Karpas-422 (cell line): ENCODE data around the gene PTDSS2. TPM values are rescaled to one million over a fixed set of nuclear protein-coding genes. Genes with fewer than 3 reads are reported as not detected.

ENCODE experiments used
- DNase-seq: peaks from one replicate; pipeline ENCODE4 v3.0.0-alpha.2; 2015
- H2AFZ ChIP-seq: fragments of 200-600 bp; sonication (generic); 2 replicates; pipeline ENCODE4 v1.6.1; 2014; ENCODE audit warnings: antibody characterized with exemption, low read length, mixed read lengths
- H3K27ac ChIP-seq: fragments of 200-600 bp; sonication (generic); 2 replicates; pipeline ENCODE4 v1.5.1; 2014; ENCODE audit warnings: mild to moderate bottlenecking, low read length, moderate library complexity
- H3K27me3 ChIP-seq: fragments of 200-600 bp; sonication (generic); 2 replicates; pipeline ENCODE4 v1.6.1; 2014; ENCODE audit warnings: low read length, mixed read lengths
- H3K36me3 ChIP-seq: fragments of 200-600 bp; sonication (generic); 2 replicates; pipeline ENCODE4 v1.6.1; 2014; ENCODE audit warnings: low read length, mixed read lengths; ENCODE audit not compliant: insufficient read depth
- H3K4me1 ChIP-seq: fragments of 200-600 bp; sonication (generic); 2 replicates; pipeline ENCODE4 v1.6.1; 2014; ENCODE audit warnings: mild to moderate bottlenecking, low read length, mixed read lengths
- H3K4me2 ChIP-seq: fragments of 200-600 bp; sonication (generic); 2 replicates; pipeline ENCODE4 v1.6.1; 2014; ENCODE audit warnings: low read length, low read depth, mild to moderate bottlenecking; ENCODE audit not compliant: poor library complexity, severe bottlenecking
- H3K4me3 ChIP-seq: fragments of 200-600 bp; sonication (generic); 2 replicates; pipeline ENCODE4 v1.5.1; 2014; ENCODE audit warnings: mild to moderate bottlenecking, antibody characterized with exemption, low read length, mixed read lengths
- H3K79me2 ChIP-seq: fragments of 200-600 bp; sonication (generic); 2 replicates; pipeline ENCODE4 v1.6.1; 2014; ENCODE audit warnings: mild to moderate bottlenecking, low read length, mixed read lengths
- H3K9ac ChIP-seq: fragments of 200-600 bp; sonication (generic); 2 replicates; pipeline ENCODE4 v1.6.0; 2014; ENCODE audit warnings: low read length
- H3K9me2 ChIP-seq: fragments of 200-600 bp; sonication (generic), shearing (Covaris generic); replicated peaks from 2 replicates; pipeline ENCODE4 v1.6.0; 2014; ENCODE audit warnings: mild to moderate bottlenecking, low read length, moderate library complexity; ENCODE audit not compliant: insufficient read depth
- H3K9me3 ChIP-seq: fragments of 300-700, 200-600 bp; sonication (generic); 2 replicates; pipeline ENCODE4 v1.6.1; 2014; ENCODE audit warnings: low read length, mixed read lengths
- H4K20me1 ChIP-seq: fragments of 200-600 bp; sonication (generic); 2 replicates; pipeline ENCODE4 v1.6.1; 2014; ENCODE audit warnings: mild to moderate bottlenecking, antibody characterized with exemption, low read length, low read depth; ENCODE audit not compliant: insufficient read depth
- total RNA-seq: library from RNA; depleted of rRNA; stranded (reverse); fragments of >200 nt; shearing (Covaris generic); gene quantifications from 2 replicates; pipeline ENCODE4 v1.2.3, GENCODE V29; 2014; ENCODE audit warnings: low replicate concordance

The PTDSS2 gene
- total RNA-seq, 1 experiment from 2014 or later: 13.5 TPM

DNA sequence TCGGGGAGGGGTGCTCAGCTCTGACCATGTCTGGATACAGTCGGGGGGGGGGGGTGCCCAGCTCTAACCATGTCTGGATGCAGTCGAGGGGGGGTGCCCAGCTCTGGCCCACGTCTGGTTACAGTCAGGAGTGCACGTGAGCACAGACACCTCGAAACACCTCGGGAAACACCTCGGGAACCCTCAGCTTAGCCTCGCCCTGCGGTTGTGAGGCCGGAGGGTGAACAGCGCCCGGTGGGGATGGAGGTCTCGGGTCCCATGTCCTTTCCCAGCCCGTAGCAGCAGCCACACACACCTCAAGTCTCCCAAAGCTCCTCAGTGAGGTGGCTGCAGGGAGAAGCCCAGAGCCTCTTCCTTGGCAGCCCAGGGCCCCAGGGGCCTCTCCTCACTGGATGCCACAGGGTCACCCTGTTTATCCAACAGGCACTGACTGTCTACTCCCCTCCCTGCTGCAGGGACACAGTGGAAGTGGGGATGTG, 37.4 kb upstream of the PTDSS2 start:
- Histone ChIP-seq H3K27ac (no peak overlapping the region), H3K9me3 (no peaks in the 10 kb centered on the region), H2AFZ (no peak overlapping the region), H3K79me2 (no peaks in the 10 kb centered on the region), H3K27me3 (no peaks in the 10 kb centered on the region), H3K4me3 (no peak overlapping the region), H3K36me3 (no peaks in the 10 kb centered on the region), H3K4me2 (no peak overlapping the region), H3K9ac (no peak overlapping the region), H3K4me1 (no peaks in the 10 kb centered on the region), H4K20me1 (0 out of 2 replicates have a peak, but pooled peaks cover 3% of the 10 kb centered on the region), H3K9me2 (no peaks in the 10 kb centered on the region)
- DNase-seq: no peak

GRCh38 chr11:413120-414081, 36.7 kb upstream of the PTDSS2 start:
- DNase-seq: peak; percentile 55
- Histone ChIP-seq H3K4me2 (no peak overlapping the region), H3K4me3 (no peak overlapping the region), H3K9me3 (no peaks in the 10 kb centered on the region), H2AFZ (no peak overlapping the region), H4K20me1 (0 out of 2 replicates have a peak, but pooled peaks cover 3% of the 10 kb centered on the region), H3K27ac (no peak overlapping the region), H3K36me3 (no peaks in the 10 kb centered on the region), H3K9ac (no peak overlapping the region), H3K27me3 (no peaks in the 10 kb centered on the region), H3K4me1 (no peaks in the 10 kb centered on the region), H3K79me2 (no peaks in the 10 kb centered on the region), H3K9me2 (no peaks in the 10 kb centered on the region)

GRCh38 chr11:414318-414857, 35.7 kb upstream of the PTDSS2 start:
- H3K27me3 ChIP-seq: no peaks in the 10 kb centered on the region
- H3K9ac ChIP-seq: no peak overlapping the region
- H3K27ac ChIP-seq: no peak overlapping the region
- no peak for DNase-seq
- H3K9me3 ChIP-seq: no peaks in the 10 kb centered on the region
- no peak overlapping the region for H3K4me2 ChIP-seq
- H3K79me2 ChIP-seq: no peaks in the 10 kb centered on the region
- H3K9me2 ChIP-seq: no peaks in the 10 kb centered on the region
- no peaks in the 10 kb centered on the region for H3K4me1 ChIP-seq
- 0 out of 2 replicates have a peak, but pooled peaks cover 3% of the 10 kb centered on the region for H4K20me1 ChIP-seq
- H3K36me3 ChIP-seq: no peaks in the 10 kb centered on the region
- H2AFZ ChIP-seq: no peak overlapping the region
- no peak overlapping the region for H3K4me3 ChIP-seq

GRCh38 chr11:415640-416041, 34.4 kb upstream of the PTDSS2 start:
- no peak for DNase-seq
- H3K36me3 ChIP-seq: no peaks in the 10 kb centered on the region
- no peak overlapping the region for H3K9ac ChIP-seq
- H3K27ac ChIP-seq: no peak overlapping the region
- H2AFZ ChIP-seq: no peak overlapping the region
- H3K27me3 ChIP-seq: no peaks in the 10 kb centered on the region
- no peaks in the 10 kb centered on the region for H3K9me2 ChIP-seq
- no peaks in the 10 kb centered on the region for H3K9me3 ChIP-seq
- no peaks in the 10 kb centered on the region for H3K79me2 ChIP-seq
- no peak overlapping the region for H3K4me2 ChIP-seq
- H3K4me1 ChIP-seq: no peaks in the 10 kb centered on the region
- H4K20me1 ChIP-seq: 0 out of 2 replicates have a peak, but pooled peaks cover 3% of the 10 kb centered on the region
- H3K4me3 ChIP-seq: no peak overlapping the region

GRCh38 chr11:416051-416756, 33.9 kb upstream of the PTDSS2 start:
- no peaks in the 10 kb centered on the region for H3K9me2 ChIP-seq
- H3K9me3 ChIP-seq: no peaks in the 10 kb centered on the region
- no peak overlapping the region for H2AFZ ChIP-seq
- no peaks in the 10 kb centered on the region for H3K27me3 ChIP-seq
- no peaks in the 10 kb centered on the region for H3K79me2 ChIP-seq
- H3K4me2 ChIP-seq: no peak overlapping the region
- no peak overlapping the region for H3K9ac ChIP-seq
- H3K36me3 ChIP-seq: no peaks in the 10 kb centered on the region
- H3K4me3 ChIP-seq: no peak overlapping the region
- 0 out of 2 replicates have a peak, but pooled peaks cover 3% of the 10 kb centered on the region for H4K20me1 ChIP-seq
- DNase-seq: no peak
- no peaks in the 10 kb centered on the region for H3K4me1 ChIP-seq
- no peak overlapping the region for H3K27ac ChIP-seq

DNA sequence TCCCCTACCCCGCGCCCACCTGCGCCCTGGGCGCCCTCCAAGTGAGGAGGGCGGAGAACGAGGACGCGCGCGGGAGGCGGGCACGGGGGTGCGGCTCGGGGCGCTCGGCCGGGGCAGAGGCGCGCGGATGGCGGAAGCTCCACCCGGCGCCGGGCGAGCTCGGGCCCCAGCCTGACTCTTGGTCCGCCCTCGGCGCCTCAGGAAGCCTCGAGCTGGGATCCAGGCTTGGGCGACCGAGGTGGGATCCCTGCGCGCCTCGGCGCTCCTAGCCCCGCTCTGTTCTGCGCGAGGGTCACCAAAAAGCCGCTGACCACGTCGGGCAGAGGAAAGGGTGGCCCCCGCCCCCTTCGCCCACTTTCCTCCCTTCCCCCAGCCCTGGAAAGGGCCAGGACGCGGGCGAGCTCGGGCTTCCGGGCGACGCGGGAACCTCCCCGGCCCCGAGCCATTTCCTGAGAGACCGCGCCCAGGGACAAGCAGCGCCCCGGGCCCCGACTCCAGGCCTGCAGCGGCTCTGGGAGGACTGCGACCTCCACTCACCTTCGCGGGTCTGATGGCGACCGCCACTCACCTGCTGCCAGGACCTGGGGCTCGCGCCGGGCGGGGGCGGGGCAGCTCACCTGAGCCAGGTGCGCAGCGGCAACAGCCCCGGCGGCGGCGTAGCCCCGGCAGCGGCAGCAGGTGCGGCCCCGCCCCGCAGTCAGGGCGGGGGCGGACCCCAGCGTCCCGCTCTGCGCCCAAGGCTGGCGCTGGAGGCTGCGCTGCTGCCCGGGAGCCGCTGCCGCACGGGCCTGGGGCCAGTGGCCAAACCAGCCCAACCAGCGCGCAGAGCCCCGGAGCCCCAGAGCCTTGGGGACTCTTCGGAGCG, 33.1 kb upstream of the PTDSS2 start:
- H3K4me2 ChIP-seq: no peak overlapping the region
- H3K9me2 ChIP-seq: no peaks in the 10 kb centered on the region
- H3K27me3 ChIP-seq: no peaks in the 10 kb centered on the region
- H2AFZ ChIP-seq: no peak overlapping the region
- no peaks in the 10 kb centered on the region for H3K4me1 ChIP-seq
- 0 out of 2 replicates have a peak, but pooled peaks cover 3% of the 10 kb centered on the region for H4K20me1 ChIP-seq
- no peak for DNase-seq
- H3K9ac ChIP-seq: no peak overlapping the region
- H3K79me2 ChIP-seq: no peaks in the 10 kb centered on the region
- no peak overlapping the region for H3K27ac ChIP-seq
- H3K36me3 ChIP-seq: no peaks in the 10 kb centered on the region
- H3K4me3 ChIP-seq: no peak overlapping the region
- H3K9me3 ChIP-seq: no peaks in the 10 kb centered on the region

- no peak overlapping the region for H3K9ac ChIP-seq
- H3K9me3 ChIP-seq: no peaks in the 10 kb centered on the region
- no peak overlapping the region for H3K4me2 ChIP-seq
- 0 out of 2 replicates have a peak, but pooled peaks cover 3% of the 10 kb centered on the region for H4K20me1 ChIP-seq
- H3K27ac ChIP-seq: no peak overlapping the region
- H3K4me1 ChIP-seq: no peaks in the 10 kb centered on the region
- no peaks in the 10 kb centered on the region for H3K36me3 ChIP-seq
- H2AFZ ChIP-seq: no peak overlapping the region
- no peak overlapping the region for H3K4me3 ChIP-seq
- H3K27me3 ChIP-seq: no peaks in the 10 kb centered on the region
- H3K9me2 ChIP-seq: no peaks in the 10 kb centered on the region
- no peak for DNase-seq
- H3K79me2 ChIP-seq: no peaks in the 10 kb centered on the region
Observed at GRCh38 chr11:417652-418342, 32.3 kb upstream of the PTDSS2 start.
